ENCODE results near the gene NAV2.
A peak's percentile ranks its signal among the peaks of the same experiment; 100 is the strongest.
"Not testable (repeated sequence)": the region's sequence is repeated elsewhere in the genome, so short reads cannot be mapped to it uniquely, and the experiment has no call there.

Gene NAV2

DNA sequence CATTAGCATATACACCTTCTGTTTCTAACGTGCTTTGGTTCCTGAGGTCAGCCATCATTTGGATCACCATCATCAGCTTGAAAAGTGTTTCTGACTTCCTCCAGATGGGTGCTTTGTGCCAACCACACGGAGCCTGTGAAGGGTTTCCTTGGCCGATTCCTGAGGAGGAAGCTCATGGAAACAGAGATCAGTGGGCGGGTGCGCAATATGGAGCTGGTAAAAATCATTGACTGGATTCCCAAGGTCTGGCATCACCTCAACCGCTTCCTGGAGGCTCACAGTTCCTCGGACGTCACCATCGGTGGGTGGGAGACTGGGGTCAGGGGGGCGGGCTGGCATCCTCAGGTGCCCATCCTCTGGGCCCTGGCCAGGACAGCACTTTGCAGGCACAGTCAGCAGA lies 392.8 kb downstream of the NAV2 start:
- DNase-seq, result no peak

DNA sequence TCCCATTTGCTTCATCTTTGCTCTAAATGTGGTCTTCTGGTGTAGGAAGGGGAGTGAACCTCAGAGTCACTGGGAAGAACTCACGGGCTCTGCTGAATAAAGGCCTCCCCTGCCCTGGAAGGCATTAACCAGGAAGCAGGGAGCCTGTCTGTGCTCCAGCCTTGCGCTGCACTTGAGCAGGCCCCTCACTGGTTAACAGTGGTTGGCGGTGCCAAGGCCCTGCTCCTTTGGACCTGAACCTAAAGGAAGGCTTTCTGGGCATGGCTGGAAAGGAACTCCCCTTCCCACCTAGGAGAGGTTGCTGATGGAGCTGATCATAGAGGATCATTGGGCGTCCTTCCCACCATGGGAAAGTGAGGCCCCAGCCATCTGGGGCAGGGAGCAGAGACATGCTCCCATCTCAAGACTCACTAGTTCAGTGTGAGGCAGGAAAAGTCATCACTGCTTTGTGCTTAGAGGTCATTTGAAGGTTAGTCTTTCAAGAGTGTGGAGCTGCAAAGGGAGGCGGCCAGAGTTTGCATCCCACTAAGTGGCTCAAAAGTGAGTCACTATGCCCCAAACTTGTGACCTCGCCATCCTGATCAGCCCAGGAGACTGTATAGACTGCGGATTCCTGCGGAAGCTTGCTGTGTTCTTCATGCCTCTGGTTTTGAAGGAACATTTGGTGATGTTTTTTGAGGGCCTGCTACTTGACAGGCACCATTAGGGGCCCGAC lies 397.3 kb downstream of the NAV2 start:
- DNase-seq, result no peak

DNA sequence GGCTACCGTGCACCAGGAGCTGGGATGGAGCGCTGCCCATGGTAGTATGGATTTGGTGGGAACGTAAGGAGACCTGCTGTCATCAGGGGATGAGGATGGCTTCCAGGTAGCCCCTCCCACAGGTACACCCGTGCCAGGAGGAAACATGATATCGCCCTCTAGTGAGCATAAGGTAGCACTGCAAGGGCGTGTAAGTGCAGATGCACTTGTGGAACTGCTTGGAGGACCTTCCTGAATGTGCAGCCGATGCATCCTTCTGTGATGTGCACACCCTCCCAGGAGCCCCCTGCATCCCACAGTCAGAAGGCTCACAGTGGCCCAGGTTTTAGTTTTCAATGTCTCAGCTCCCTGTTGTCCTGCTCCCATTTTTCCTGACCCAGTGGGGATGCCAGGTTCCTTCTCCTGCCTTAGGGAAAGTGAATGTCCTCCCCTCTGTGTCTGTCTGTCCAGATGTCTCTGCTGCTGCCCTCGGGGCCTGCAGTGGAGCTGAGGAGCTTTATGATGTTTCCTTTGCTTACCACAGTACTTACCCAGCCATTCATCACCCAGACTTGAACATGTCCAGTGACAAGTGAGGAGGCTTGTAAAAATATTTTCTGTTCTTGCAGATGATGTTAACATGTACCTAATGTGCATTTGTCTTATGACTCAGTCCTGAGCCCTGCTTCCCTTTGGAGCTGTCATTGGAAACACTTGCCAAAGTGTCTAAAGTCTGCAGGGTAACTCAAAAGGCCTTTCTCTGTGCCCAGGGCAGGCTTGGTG lies 398.5 kb downstream of the NAV2 start:
- peak; percentile 80 for DNase-seq

DNA sequence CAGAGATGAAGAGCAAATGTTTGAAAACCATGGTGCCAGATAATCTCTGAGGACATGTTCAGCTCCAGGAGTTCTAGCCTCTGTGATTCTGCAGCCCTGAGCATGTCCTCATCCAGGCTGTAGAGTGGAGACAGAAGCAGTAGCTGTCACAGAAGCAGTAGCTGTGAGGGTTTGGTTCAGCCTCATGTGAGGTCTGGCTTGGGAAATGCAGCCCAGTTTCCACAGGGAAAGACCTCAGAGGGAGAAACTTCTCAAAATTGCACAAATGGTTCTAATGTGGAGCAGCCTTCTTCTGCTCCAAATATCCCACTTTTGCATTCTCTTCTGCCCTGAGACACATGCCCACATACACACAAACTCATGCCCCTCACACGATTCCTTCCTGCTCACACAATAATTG lies 399.2 kb downstream of the NAV2 start:
- DNase-seq, result no peak

DNA sequence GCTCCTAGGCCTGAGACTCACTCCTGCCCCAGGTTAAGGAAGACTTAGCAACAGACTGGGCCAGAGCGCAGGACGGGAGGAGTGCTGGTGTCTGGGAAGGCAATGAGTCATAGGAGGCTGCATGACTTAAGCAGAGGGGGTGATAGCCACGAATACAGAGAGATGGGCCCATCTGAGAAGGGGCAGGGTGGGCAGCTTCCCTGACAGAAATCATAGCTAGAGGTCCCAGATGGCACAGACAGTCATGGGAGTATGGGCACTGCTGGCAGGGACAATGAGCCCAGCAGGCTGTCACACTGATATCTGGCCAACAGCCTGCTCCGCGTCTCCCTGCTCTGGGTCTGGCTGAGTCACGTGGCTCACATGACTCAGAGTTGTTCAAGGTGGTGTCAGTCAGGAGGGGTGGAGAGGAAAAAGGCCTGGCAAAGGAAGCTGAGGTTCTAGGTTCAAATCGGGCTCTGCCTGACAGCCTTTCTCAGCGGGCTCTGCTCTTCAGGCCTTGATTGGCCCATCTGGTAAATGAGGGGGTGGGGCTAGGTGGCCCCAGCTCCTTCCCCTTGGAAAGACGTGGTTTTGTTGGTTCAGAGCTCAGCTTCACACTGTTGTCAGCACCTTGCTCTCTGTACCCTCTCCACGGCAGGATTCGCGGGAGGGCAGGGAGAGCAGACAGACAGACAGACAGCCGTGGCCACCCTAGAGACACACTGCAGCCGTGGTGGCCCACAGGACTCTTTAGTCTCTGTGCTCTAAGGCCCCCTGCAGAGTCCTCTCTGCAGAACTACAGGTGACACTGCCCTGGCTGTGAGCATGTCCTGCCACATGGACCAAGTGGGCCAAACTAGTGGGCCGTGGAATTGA lies 399.9 kb downstream of the NAV2 start:
- DNase-seq, result peak; percentile 91

DNA sequence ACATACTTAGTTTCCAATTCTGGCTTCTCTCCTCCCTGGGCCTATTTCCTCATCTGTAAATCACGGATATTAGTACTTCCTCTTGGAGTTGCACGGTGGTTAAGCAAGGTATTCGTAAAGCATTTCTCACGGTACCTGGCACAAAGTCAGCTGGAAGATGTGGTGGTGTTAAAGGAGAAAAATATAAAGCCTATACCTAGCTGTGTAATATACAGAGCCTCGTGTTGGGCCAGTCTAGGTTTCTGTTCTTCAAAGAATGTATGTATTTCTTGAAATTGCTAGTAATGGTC lies 400.5 kb downstream of the NAV2 start:
- DNase-seq, result no peak

DNA sequence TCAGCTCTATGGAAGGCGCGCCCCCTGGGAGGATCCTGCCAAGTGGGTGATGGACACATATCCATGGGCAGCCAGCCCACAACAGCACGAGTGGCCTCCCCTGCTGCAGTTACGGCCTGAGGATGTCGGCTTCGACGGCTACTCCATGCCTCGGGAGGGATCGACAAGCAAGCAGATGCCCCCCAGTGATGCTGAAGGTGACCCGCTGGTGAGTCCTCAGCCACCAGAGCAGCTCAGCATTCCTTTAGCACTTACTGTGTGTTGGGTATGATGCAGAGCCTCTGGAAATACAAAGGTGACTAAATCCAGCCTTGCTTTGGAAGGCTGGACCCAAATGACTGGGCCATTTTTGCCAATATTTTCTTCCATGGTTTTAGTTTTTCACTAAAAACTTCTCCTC lies 402.0 kb downstream of the NAV2 start:
- no peak for DNase-seq

DNA sequence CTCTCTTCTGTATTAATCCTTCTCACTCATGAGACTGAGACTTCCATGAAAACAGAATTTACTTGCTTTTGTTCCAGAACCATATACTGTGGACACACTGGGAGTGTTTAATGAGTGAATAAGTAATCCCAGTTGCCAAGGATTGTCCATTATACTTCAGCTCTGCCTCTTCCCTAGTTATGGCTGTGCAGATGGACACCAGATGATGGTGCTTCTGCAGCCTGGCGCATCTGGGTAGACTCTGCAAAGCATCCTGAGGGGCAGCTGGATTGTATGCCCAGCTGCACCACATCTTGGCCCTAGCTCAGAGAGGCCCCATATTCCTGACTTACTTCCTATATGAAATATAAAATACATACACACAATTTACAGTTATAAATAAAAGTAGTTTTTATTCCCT lies 404.2 kb downstream of the NAV2 start:
- no peak for DNase-seq

DNA sequence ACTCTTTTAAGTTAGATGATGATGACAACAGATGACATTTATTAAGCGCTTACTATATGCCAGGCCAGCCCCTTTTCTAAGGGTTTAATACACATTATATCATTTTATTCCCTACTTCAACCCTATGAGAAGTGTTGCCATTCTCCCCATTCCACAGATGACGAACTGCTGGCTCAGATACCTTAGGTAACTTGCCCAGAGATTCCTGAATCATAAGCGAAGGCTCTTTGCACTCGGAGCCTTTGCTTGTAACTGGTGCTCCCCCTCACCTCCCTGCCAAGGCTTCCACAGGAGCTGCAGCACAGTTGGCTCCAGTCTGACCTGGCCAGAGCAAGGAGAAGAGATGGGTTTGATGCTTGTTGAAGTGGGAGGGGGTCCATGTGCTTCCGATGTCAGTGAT lies 404.7 kb downstream of the NAV2 start:
- no peak for DNase-seq

DNA sequence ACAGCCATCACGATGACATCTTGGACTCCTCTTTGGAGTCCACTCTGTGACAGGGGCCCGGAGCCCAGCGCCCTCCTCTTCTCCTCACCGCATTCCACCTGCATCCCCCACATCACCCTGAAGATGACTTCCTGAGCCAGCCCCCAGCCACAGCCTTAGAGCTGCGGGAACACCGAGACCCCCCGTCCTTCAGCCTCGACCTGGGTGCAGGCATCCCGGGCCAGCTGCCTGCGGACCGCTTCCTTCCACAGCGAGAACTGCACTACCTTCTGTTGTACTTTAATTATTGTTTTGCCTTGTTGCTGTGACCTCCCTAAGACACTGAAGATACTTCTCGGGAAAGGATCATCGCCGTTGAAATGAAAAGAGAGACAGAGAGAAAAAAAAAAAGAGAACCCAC lies 405.6 kb downstream of the NAV2 start:
- no peak for DNase-seq

DNA sequence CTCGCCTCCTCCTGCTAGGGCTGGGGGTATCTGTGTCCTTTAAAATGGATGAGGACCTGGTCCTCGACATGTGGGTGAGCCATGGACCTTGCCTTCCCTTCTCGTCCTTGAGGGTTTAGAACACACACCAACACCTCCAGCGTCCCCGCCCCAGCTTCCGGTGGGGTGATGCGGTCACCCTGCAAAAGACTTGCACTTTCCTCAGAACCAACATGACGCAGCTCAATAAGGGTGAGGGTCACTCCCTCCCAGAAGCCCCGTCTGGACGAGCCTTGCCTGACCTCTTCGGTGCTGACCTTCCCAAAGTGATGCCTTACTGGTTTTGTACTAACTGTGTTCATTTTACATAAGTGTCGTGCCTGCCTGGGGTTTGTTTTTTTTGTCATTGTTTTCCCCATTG lies 406.7 kb downstream of the NAV2 start:
- DNase-seq, result no peak

DNA sequence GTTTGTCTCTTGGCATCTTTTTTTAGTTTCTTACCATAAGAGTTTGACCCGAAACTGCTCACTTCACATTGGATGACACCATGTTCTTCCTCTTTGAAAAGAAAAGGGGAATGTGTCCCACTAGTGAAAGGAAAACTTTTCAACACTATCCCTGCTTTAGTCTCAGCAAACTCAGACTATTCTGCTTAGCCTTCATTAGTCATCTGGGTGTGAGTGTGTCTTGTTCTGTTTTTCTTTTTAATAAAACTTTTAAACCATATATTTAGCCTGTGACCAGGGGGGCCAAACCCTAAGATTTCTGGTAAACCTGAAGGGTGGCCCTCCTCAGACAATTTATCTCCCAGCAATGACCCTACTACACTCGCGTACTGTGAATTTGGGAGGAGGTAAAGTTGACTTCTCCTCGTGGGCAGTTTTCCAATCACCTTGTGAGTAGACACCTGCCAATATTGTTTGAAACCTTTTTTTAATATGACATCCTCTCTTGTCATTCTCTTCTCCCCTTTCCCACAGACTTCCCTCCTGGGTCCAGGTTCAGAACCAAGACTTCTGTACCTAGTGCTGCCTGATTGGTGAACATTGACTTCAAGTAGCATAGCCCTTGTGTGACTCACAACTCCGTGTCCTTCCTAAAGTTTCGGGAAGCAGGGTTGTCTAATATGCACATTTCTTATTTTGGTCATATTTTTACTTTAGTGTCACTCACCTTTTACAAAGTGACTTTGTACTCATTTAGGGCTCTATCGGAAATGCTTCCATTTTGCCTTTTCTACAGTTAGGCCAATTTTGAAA lies 407.7 kb downstream of the NAV2 start:
- DNase-seq, result no peak

DNA sequence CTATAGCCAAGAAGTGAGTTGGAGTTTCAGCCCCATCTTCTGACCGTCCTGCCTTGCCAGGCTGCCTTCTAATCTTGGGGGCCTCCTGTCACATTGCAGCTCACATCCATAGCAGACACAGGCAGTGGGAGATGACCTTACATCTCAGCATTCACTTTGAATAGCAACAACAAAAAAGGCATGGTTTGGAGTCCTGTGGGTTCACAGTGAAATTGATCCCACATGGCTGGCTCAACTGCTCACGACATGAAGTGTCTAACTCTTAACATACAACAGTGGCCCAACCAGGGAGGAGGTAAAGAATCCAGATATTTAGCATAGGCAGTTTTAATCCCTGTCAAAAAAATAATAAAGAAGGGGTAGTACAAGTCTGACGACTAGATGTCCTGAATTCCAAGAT lies 409.5 kb downstream of the NAV2 start:
- no peak for DNase-seq

DNA sequence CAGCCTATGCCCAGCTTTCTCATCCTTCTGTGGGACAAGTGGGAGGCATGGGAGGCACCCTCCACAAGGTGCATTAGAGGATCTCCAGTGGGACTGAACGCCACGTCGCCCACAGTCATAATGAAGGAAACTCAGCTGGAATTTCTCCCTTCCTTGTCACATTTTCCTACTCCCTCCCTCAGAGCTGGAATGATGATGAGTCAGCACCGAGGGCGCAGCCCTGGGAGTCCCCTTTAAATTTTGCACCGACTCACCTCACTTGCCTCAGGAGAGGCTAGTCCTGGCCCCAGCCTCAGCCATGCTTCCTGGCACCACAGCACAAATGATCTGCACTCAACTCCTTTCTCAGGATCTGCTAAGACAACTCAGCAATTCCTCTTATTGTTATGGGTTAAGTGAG lies 413.3 kb downstream of the NAV2 start:
- peak; percentile 59 for DNase-seq

DNA sequence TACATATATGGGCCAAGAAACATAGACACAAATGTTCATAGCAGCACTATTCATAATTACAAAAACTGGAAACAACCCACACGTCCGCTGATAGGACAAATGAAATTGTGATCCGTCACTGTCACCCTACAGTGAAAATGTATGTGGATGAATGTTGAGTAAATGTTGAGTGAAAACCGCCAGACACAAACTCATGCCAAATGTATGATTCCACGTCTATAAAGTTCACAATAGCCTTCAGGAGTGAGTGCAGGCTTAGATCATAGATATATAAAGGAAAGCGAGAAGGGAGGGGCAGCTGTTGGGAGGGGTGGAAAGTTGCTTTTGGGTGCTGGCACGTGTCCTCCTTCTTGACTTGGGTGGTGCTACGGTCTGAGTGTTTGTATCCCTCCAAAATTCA lies 414.1 kb downstream of the NAV2 start:
- no peak for DNase-seq

DNA sequence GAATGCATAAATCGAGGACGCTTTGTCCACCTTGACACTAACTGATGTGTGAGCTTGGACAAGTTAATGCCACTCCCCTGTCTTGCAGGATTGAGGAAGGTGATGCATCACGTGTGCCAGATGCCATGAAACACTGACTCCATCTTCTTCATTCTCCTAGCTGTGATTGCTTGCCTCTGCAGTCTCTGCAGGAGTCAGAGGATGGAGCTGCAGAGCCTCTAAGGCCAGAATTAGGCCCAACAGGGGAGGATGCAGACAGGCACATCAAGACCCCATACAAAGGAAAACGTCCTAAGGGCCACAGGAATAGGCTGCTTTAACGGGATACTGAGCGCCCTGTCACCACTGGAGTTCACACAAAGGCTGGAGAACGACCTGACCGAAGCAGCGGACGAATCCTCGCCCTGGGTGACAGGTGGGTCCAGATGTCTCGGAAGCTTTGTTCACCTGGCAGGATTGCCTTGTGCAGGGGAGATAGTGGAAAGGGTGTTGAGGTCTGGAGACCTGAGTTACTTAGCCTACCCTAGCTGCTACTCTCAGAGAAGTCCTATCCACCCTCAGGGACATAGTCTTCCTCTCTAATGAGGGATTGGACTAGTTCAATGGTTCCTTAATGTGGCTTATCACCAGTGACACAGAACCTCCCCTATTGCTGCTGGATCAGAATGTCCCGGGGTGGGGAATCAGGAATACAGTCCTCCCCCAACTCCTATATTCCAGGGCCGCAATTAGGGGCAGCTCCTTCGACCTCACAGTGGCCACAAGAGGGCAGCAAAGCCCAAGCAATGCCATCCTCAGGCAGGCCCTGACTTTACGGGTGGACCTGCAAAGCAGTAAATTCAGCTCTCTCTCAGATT lies 415.3 kb downstream of the NAV2 start:
- DNase-seq, result peak; percentile 54

DNA sequence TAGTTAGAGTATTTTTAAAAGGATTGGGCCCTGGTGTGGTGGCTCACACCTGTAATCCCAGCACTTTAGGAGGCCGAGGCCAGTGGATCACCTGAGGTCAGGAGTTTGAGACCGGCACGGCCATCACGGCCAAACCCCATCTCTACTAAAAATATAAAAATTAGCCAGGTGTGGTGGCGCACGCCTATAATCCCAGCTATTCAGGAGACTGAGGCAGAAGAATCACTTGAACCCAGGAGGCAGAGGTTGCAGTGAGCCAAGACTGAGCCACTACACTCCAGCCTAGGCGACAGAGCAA lies 415.8 kb downstream of the NAV2 start:
- DNase-seq, result not testable (repeated sequence)

DNA sequence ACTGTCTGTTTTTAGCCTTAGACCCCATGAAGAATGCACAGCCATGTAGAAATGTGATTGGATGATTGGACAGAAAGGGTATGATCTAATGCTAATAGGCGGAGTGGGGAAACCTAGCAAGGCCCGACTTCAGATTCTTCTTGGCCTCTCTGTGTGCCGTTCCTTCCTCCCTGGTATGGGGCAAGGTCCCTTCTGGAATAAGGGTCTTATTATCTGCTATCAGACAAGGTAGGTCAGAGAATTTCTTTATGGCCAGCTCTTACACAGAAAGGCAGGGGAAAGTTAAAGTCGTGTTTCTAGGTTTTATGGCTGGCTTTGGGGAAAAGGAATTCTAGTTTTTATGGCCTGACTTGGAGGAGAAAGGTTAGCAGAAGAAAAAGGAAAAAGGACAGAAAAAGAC lies 417.0 kb downstream of the NAV2 start:
- DNase-seq, result no peak

DNA sequence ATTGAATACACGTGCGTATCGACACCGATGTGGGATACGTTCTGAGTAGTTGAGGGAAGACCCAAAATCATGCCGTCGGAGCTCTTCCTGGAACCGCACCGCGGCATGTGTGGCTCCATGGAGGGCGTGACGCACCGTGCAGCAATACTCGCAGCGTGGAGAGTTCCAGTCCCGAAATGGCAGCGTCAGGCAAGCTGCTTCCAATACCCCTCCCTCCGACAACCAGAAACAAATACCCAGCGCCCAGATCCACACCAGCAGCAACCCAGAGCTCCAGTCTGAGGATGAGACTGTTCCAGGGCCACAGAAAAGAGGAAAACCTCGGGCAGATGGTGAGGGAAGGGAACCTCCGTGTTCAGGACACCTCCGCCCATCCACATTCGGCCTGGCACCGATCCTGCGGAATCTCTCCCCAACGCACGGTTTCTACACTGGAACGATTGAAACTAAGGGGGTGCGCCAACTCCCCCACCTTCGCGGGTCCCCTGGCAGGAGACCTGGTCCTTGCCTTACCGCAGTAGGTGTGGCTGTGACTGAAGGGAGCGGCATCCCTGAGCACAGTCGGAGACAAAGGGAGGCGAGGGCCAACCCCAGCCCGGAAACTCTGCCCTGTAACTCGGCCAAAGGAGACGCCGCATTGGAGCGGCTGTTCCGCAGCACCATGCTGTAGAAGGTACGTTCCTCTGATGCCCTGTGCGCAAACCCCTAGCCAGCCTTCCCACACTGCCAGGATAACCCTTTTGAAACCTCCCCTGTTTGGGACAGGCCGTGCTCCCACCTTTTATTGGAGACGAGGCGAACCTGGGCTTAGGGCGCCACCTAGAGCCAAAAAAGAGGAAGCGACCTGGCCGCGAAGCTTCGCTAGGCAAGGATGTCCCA lies 419.4 kb downstream of the NAV2 start:
- peak; percentile 55 for DNase-seq

DNA sequence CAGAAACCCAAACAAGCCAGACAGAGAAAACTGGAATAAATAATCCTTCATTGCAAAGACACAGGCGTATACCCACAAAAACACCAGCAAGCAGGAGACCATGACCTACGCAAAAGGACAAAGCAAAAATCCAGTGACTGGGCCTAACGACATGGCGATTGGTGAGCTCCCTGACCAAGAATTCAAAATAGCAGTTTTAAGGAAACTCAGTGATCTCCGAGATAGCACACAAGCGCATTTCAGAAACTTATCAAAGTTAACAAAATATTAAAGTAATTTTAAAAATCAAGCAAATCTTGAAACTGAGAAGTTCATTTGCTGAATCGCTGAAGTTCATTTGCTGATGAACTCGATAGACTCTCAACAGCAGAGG lies 420.0 kb downstream of the NAV2 start:
- DNase-seq, result no peak

DNA sequence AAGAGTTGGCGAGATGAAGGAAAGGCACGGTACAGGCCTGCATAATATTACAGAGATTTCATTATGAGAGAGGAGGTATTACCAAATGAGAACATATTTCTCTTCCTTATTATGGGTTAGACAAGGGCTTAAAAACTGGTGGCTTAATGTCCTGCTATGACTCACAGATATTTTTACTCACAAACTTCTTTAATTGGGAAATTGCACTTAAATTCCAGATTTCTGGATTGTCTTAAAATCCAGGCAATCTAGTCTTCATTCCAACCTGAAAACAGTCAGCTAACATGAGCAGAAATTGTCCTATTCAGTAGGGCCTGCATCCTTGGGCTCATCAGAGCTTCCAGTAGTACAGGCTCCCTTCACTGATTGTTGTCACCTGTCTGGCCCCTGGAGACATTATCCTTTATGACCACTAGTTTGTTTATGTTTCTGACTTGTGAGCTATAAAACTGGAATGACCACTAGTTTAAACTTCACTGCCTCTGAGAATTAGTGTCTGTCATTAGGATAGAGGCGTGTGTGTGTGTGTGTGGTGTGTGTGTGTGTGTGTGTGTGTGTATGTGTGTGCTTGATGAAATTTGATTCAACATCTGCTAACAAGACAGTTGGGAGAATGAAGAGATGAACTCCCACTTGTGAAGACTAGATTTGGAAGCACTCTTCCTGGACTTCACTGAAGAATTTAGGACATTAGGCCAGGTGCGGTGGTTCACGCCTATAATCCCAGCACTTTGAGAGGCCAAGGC lies 422.5 kb downstream of the NAV2 start:
- DNase-seq, result no peak

Data from HCEC 1CT (cell line).